ENCODE measurements around the gene ASXL1.

The ASXL1 gene

DNA sequence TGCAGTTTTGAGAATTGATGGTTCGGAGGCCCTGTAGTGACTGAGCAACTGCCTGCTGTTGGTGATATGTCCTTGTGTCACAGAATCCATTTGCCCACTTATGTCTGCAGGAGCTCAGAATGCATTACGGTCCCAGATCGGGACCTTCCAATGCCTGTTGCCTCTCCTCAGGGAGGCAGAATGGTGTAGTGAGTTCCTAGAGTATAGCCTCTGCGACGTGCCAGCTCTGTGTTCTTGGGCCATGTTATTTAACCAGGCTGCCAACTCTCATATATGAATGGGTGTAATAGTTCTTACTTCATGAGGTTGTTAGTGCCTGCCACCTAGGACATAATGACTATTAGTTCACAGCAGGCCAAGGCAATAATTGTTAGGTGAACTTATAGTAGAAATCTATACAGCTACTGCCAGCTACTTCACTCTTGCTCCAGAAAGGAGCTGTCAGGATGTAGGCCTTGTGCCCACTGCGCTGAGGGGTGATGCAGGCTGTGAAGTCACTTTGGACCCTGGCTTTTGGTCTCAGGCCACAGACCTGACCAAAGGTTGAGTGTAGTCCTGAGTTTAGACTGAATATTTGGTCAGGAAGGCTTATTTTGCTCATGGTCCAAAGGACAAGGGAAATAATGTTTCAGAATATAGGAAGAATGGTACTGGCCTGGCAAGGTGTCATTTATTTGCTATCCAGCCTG is 82.1 kb downstream of the ASXL1 start:
- TF ChIP-seq, protein P1, sequence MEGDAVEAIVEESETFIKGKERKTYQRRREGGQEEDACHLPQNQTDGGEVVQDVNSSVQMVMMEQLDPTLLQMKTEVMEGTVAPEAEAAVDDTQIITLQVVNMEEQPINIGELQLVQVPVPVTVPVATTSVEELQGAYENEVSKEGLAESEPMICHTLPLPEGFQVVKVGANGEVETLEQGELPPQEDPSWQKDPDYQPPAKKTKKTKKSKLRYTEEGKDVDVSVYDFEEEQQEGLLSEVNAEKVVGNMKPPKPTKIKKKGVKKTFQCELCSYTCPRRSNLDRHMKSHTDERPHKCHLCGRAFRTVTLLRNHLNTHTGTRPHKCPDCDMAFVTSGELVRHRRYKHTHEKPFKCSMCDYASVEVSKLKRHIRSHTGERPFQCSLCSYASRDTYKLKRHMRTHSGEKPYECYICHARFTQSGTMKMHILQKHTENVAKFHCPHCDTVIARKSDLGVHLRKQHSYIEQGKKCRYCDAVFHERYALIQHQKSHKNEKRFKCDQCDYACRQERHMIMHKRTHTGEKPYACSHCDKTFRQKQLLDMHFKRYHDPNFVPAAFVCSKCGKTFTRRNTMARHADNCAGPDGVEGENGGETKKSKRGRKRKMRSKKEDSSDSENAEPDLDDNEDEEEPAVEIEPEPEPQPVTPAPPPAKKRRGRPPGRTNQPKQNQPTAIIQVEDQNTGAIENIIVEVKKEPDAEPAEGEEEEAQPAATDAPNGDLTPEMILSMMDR (IDR thresholded peaks at IDR 0.05; ENCODE audit: low read depth, low read length) = no peak
- DNase-seq (ENCODE audit: low read depth, low spot score) = no peak
- in situ Hi-C loops (cut with HindIII; ENCODE audit: low sequenced_read_pairs) = no loop called here
- H3K4me3 ChIP-seq (ENCODE audit: low read depth, low read length) = no peak overlapping the region

DNA sequence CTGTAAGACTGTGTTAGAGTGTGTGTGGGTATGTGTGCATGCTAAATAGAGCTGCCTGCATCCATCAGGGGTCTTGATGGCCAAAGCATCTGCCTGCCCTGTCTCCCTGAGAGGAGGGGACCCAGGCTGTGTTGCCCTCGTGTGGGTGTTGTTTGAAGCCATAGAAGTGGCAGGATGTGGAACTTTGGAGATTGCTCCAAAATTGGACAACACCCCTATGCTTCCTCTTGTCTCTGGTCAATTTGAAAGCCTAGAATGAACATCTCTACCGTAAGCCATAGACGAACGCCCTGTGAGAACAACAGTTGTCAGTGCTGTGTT is 82.6 kb downstream of the ASXL1 start:
- TF ChIP-seq, protein P1 (IDR thresholded peaks at IDR 0.05; ENCODE audit: low read depth, low read length) = no peak
- DNase-seq (ENCODE audit: low read depth, low spot score) = no peak
- H3K4me3 ChIP-seq (ENCODE audit: low read depth, low read length) = no peak overlapping the region
- in situ Hi-C loops (cut with HindIII; ENCODE audit: low sequenced_read_pairs) = no loop called here

DNA sequence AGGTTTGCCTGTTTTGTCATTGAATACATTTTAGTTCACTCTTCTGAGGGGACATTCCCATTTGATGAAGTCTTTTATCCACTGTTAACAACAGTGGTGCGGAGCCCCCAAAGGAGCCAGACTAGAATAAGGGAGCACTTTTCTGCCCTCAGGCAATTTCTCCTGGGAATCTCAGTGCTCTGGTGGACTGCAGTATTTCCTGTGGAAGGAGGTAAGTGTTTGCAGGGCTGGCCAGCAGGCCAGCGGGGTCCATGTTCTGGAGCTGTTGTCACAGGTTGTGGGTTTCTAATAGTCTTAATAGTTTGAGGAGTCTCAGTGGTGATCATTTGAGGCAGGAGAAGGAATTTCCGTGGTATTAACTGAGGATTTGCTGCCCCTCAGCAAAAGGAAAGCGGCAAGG is 83.5 kb downstream of the ASXL1 start:
- no peak overlapping the region for H3K4me3 ChIP-seq (ENCODE audit: low read depth, low read length)
- TF ChIP-seq, protein P1 (IDR thresholded peaks at IDR 0.05; ENCODE audit: low read depth, low read length) = no peak
- in situ Hi-C loops (cut with HindIII; ENCODE audit: low sequenced_read_pairs) = no loop called here
- no peak for DNase-seq (ENCODE audit: low read depth, low spot score)

DNA sequence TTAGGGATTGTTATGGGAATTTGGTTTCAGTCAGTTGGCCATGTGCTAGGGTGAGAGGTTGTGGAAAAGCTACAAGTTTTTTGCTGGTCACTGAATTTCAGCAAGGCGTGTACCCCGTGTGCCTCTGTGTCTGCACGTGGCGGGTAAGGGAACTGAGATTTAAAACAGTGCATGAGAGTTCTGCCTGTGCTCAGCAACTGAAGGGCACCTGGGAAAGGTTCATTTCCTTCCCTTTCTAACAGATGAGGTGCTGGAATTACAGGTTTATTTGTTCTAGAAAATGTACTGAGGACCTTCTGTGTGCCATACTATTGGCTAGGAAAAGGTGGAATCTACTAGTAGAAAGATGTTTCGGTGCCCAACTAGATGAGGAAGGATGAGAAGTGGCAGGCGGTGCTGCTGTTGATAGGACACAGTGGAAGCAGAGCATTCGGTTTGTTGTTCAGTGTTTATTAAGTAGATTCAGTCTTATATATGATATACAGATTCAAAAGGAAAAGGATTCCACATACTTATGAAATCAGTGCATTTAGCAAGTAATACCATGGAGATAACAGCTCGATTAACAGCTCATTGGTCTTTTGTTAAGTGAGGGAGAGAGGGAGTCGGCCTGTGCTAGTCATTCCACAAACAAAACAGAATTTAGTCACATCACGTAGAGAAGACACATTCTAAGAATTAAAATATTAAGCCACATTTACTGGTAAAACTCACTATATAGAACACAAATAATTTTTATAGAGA is 84.7 kb downstream of the ASXL1 start:
- in situ Hi-C loops (cut with HindIII; ENCODE audit: low sequenced_read_pairs) = no loop called here
- TF ChIP-seq, protein P1 (IDR thresholded peaks at IDR 0.05; ENCODE audit: low read depth, low read length) = no peak
- no peak overlapping the region for H3K4me3 ChIP-seq (ENCODE audit: low read depth, low read length)
- DNase-seq (ENCODE audit: low read depth, low spot score) = no peak

DNA sequence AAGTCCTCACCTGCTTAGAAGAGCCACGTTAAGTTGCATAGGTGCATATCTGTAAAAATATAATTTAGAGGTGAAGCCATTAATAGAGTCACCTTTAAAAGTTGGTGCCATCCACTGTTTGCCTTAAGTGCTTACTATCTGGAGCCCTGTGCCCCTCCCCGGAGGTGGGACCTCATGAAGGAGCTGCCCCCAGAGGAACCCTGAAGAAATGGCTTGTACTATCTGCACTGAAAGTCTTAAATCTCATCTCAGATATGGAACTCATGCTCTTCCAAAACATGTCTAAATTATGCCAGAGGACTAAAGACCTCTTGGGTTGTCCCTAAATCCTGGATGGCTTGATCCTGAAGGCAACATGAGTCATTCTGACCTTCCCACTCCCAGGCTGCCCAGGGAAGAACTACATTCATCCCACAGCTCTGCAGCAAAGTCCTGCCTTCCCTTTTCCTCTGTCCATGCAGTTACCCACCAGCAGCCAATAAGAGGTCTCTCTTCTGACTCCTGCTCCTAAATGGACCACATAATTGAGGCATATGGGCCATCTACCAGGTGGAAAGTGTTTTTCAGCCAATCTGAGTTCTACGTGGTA is 85.3 kb downstream of the ASXL1 start:
- no peak overlapping the region for H3K4me3 ChIP-seq (ENCODE audit: low read depth, low read length)
- TF ChIP-seq, protein P1 (IDR thresholded peaks at IDR 0.05; ENCODE audit: low read depth, low read length) = no peak
- no peak for DNase-seq (ENCODE audit: low read depth, low spot score)
- in situ Hi-C loops (cut with HindIII; ENCODE audit: low sequenced_read_pairs) = no loop called here

DNA sequence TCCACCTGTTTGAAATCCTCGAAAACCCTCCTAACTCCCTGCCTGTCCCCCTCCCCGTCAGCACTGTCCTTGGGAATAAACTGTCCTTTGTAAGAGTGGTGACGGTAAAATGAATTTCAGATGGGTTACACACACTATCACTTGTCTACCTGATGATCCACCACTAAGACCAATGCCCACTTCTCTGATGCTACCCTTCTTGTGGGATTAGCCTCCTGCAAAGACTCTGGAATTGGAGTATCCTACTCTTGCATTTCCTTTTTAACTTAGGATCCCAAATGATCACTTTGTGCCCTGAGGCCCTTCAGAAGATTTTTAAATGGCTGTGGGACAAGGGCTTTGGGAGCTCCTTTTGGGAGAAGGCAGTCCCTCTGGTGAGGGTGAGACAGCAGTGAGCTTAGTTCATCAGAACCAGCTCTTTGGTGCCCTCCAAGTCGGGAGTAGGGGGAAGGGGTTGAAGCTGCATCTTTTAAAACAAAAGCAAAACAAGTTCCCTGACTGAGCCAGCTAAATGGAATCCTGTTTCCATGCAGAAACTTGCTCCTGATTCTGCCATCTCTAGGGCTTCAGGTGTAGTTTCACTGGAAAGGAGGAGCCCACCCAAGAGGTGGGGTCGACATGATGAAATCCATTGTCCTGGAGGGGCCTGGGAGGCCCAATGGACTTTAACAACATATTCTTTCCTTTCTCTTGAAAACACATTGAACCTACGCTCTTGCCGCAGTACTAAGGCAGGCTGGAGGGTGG is 86.5 kb downstream of the ASXL1 start:
- in situ Hi-C loops (cut with HindIII; ENCODE audit: low sequenced_read_pairs) = no loop called here
- no peak overlapping the region for H3K4me3 ChIP-seq (ENCODE audit: low read depth, low read length)
- DNase-seq (ENCODE audit: low read depth, low spot score) = no peak
- TF ChIP-seq, protein P1 (IDR thresholded peaks at IDR 0.05; ENCODE audit: low read depth, low read length) = no peak
